ENCODE data around the gene CRADD. TPM values are rescaled to one million over a fixed set of nuclear protein-coding genes. Genes with fewer than 3 reads are reported as not detected.

The CRADD gene
- total and polyA plus RNA-seq, 2 donors (not counting 3 experiments of a cell fraction or from before 2014, with no cell fraction given): 11.7 to 14.5 TPM

- no peak for TF ChIP-seq CTCF (IDR thresholded peaks at IDR 0.05; ENCODE audit: extremely low read depth in 1 of 2, insufficient read depth in 1 of 2, low read depth in 1 of 2, low read length in 2 of 2)
- TF ChIP-seq MAX (IDR thresholded peaks at IDR 0.05; ENCODE audit: insufficient read depth, insufficient read length): no peak
- TF ChIP-seq EZH2 (IDR thresholded peaks at IDR 0.05; ENCODE audit: borderline replicate concordance, low read depth, low read length, severe bottlenecking): no peak
- no peak for TF ChIP-seq POLR2AphosphoS5 (IDR thresholded peaks at IDR 0.05; ENCODE audit: insufficient read depth, low read depth, low read length)
- no peak for TF ChIP-seq POLR2A (IDR thresholded peaks at IDR 0.05; ENCODE audit: low read depth, low read length)
- no peak for TF ChIP-seq FOS (IDR thresholded peaks at IDR 0.05; ENCODE audit: borderline replicate concordance, insufficient read depth, low read length)
- no peak for TF ChIP-seq JUN (IDR thresholded peaks at IDR 0.05; ENCODE audit: borderline replicate concordance, insufficient read depth, insufficient read length, low read depth)
- TF ChIP-seq MYC (IDR thresholded peaks at IDR 0.05; ENCODE audit: low read depth, low read length): no peak
- TF ChIP-seq GATA2 (IDR thresholded peaks at IDR 0.05; ENCODE audit: insufficient read depth, insufficient read length, low read depth, low read length): no peak
- Histone ChIP-seq H3K27me3 (ENCODE audit: control insufficient read depth in 2 of 2, insufficient read depth in 2 of 2, low read length in 2 of 2) (no peaks in the 10 kb centered on the region), H3K4me1 (ENCODE audit: control insufficient read depth, extremely low read depth, insufficient read depth, low read length) (peaks cover 60% of the 10 kb centered on the region), H3K27ac (ENCODE audit: insufficient read depth, low read depth, low read length) (peak overlapping the region; percentile 19), H4K20me1 (replicated peaks; ENCODE audit: control insufficient read depth, extremely low read depth, insufficient read depth, low read length) (no peaks in the 10 kb centered on the region), H2AFZ (ENCODE audit: low read depth, low read length) (no peak overlapping the region), H3K79me2 (ENCODE audit: control insufficient read depth, insufficient read depth, low read length) (no peaks in the 10 kb centered on the region), H3K36me3 (ENCODE audit: control insufficient read depth in 2 of 2, extremely low read depth in 1 of 2, insufficient read depth in 2 of 2, low read length in 2 of 2) (no peaks in the 10 kb centered on the region), H3K4me3 (replicated peaks in 1 of 3; ENCODE audit: insufficient read depth in 1 of 3, low read depth in 1 of 3, low read length in 3 of 3) (no peak overlapping the region), H3K9me3 (replicated peaks; ENCODE audit: control insufficient read depth, insufficient read depth, low read length) (no peaks in the 10 kb centered on the region), H3K9ac (replicated peaks; ENCODE audit: extremely low read depth, insufficient read depth, low read length) (no peak overlapping the region), H3K9me1 (replicated peaks; ENCODE audit: control insufficient read depth, extremely low read depth, insufficient read depth, low read length) (no peaks in the 10 kb centered on the region), H3K4me2 (ENCODE audit: insufficient read depth, low read length) (no peak overlapping the region)
- FAIRE-seq (no peak), DNase-seq (ENCODE audit: low read depth, low spot score) (no peak)
- dilution Hi-C loops (cut with MboI; ENCODE audit: extremely low pct_ligation_motif_present, low sequenced_read_pairs) (no loop called here), intact Hi-C loops (cut with micrococcal nuclease) (no loop called here)
- ChIA-PET CTCF (interaction anchor here (3.7 kb wide), 1 partner anchor 16 kb away, joined by 25 read pairs; no protein-coding TSS in a partner anchor), POLR2A (no interaction called here)
- BruUV-seq (replicated peaks): no TSS peak
Observed at GRCh38 chr12:93782853-93783252, 105.7 kb downstream of the CRADD start.
